Cortex of kidney (tissue), 1 donor: ENCODE results near the gene LDAH.

ENCODE experiments used
- DNase-seq: peaks from one replicate; lab custom pipeline; 2025; lab: John Stamatoyannopoulos, UW

Gene LDAH

DNA sequence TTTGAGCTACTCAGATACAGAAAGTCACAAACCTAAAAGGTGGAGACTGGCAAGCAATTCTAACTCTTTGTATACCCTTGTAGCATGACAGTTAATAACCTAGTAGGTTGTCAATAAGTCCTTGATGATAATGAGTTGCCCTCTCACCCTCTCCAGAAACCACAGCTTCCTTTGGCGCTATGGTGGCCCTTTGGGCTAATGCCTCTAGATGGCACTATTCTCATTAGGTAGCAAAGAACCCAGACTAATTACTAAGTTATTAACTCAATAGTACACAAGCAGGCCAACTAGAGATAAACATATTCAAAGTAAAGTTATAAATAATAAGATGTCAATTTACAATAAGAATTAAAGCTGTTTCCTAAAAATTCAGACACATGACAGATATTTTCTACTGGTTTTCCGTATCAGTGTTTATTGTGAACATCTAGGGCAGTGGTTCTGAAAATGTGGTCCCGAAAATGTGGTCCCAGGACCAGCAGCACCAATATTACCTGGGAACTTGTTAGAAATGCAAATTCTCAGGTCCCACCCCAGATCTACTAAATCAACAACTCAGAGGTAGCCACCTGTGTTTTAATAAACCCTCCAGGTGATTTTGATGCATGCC, 41.1 kb downstream of the LDAH start:
- DNase-seq = no peak

DNA sequence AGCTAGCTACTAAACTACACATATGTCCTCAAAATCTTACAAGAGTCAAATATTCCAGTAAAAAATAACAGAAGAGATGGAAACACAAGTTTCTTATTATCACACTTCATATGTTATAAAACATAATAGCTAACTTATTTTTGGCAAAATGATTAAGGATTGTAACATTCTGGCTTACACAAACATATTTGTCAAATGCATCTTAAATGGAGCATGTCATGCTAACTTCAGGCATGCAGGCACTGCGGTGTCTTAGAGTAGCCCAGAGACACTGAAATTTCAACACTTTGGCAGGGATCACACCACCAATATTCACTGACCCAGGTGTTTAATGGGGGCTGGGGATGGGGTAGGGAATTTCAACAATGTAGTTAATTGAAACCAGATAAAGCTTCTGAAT, 51.6 kb downstream of the LDAH start:
- no peak for DNase-seq

DNA sequence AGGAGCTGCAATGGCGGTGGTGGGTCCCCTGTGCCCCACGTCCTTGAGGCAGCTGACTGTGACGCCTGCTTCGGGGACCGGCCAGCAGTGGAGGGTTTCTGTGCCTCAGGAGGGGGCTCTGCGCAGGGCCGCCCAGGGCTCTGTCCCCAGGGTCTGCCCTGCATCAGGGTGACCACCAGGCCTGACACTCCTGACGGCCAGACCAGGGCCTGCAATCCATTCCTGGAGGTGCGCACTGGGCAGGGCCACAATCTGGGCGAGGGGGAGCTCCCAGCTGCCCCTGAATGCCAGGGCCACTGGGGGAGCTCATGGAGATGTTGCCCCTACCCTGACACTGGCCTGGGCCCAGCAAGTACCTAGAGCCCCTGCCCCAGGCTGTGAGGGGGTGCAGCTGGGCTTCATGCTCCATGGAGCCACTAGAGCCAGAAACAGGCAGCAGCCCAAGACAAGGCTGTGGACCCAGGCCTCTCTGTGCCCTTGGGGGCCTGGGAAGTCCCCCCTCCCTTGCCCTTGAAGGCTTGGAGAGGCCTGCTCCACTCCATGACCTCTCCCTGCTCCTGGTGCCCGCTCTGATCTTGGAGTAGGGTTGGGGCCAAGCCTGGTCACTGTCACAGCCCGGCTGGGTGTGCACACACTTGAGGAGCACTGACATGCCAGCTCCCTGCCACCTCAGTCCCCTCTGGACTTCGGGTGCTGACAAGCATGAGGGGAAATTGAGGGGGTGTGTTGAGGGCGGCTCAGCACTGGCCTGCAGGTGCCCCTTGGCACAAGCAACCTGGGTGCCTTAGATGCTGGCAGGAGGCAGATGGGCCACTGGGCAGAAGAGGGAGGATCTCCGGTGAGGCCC, 55.9 kb downstream of the LDAH start:
- DNase-seq = no peak

DNA sequence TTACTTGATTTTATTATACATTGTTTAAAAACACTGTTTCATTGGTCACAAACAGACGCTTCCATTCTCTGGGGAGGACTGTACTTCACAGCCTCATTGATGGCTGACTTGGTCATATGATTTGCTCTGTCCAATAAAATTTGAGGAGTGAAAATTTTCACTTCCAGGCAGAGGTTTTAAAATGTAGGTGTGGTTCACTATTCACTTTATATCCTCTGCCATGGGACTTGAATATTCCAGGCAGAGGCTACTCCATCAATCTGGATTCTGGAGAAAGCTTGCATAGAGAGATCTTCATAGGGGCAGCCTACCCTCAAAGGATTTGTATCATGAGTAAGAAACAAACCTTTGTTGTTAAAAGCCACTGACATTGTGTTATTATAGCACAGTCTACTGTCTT, 56.7 kb downstream of the LDAH start:
- DNase-seq = no peak

DNA sequence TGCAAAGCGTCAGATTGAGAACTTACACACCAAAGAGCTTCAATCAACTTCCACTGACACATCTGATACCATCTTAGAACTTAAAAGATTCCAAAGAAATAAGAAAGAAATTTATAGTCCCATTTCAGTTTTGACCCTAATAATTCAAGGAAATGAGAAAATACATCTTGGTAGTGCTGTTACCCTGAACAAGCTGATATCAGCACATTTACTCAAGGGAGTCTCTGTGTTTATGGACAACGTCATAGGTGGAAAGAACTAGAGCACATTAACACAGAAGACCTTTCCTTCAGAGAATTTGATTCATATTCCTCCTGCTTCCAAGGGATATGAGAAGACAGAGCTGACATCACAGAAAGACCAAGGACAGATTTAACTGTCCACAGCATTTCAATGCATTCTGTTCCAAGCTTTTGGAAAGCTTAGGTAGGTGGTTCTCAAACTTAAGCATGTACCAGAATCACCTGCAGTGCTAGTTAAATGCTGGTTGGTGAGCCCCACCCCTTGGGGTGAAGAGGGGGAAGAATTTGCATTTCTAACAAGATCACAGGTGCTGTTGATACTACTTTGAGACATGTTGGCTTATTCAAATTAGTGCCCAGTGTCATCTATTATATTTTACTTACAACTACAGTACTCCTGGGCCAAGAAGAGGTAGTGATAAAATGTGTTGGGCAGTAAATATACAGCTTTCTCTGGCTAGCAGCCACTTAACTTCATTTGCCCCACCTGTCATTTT, 59.8 kb downstream of the LDAH start:
- DNase-seq = no peak

DNA sequence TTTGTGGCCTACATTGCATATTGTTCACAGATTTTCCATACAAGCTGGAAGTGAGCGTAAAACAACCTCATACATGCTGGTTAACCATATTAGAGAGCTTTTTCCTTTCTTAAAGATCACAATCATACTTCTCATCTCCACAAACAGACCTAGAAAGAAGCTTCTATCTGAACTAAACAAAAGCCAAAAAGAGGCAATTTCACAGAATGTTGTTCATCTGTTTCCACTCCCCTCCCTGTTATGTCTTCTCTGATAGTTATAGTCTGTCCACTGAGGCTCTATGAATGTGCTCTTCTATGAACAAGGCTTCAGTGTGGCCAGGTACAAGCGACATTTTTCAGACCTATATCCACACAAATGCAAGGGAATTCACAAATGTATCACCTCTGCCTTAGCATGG, 63.4 kb downstream of the LDAH start:
- no peak for DNase-seq

DNA sequence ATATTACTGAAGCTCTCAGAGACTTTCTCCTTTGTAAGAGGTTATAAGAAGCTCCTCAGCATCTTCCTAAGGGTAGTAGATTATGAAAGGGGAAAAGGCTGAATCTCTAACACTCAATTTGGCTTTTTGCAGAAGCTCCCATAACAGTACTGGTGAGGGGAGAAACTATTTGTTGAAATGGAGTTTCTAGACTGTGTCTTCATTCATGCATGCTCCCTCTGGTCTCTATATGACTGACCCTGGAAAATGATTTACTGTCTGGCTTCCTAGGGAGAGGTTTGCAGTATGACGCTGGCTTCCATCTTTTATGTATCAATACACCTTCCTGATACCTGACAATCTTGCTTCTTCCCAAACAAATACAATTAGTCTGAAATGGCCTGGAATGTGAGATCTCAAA, 63.9 kb downstream of the LDAH start:
- DNase-seq = no peak

DNA sequence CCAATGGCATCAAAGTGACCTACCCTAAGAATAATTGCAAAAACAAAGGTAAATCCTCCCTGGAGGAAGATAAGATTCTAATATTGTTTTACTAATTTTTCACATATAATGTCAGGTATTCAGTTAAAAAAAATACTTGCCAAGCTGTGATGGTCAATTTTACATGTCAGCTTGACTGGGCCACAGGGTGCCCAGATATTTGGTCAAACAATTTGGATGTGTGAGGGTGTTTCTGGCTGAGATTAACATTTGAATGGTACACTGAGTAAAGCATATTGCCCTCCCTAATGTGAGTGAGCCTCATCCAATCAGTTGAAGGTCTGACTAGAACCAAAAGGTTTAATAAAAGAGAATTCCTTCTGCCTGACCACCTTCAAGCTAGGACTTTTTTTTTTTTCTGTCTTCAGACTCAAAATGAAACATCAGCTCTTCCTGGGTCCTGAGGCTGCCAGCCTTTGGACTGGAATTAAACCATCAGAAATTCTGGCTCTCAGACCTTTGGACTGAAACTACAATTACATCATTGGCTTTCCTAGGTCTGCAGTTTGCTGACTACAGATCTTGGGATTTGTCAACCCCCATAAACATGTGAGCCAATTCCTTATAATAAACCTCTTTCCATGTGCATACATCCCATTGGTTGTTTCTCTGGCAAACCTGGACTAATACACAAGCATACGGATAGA, 65.4 kb downstream of the LDAH start:
- DNase-seq = no peak

DNA sequence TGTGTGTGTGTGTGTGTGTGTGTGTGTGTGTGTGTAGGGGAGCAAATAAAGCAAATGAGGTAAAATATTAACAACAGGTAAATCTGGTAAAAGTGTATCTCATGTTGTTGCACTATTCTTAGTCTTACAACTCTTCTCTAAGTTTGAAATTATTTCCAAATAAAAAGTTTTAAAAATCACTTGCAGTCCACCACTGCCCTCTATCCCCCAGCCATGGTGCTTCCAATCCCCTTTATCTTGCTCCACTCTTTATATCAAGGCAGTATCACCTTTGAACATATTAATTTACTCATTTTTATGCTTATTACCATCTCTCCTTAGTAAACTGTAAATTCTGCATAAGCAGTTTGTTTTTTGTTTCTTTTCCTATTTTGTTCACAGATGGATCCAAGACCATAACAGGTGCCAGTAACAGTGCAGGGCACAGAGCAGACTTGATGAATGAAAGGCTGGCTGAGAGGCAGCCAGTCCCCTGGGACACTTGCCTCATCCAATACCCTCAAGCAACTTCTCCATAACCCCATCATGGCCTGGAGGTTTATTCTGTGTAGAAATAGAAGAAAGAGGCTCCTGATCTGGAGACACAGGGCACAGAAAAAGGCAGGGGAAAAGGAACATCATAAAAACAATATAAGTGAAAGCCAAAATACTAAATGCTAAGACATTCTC, 67.6 kb downstream of the LDAH start:
- DNase-seq = no peak

DNA sequence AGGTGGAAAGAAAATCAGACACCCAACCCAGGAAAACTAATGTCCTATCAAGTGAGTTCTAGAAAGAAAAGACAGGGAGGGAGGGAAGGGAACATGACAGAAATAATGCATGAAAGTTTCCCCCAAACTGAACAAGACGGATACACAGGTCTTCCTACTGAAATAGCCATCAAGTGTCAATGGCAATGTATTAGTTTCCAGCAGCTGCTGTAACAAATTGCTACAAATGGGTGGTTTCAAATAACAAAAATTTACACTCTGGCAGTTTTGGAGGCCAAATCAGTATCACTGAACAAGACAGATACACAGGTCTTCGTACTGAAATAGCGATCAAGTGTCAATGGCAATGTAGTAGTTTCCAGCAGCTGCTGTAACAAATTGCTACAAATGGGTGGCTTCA, 70.6 kb downstream of the LDAH start:
- DNase-seq = no peak

DNA sequence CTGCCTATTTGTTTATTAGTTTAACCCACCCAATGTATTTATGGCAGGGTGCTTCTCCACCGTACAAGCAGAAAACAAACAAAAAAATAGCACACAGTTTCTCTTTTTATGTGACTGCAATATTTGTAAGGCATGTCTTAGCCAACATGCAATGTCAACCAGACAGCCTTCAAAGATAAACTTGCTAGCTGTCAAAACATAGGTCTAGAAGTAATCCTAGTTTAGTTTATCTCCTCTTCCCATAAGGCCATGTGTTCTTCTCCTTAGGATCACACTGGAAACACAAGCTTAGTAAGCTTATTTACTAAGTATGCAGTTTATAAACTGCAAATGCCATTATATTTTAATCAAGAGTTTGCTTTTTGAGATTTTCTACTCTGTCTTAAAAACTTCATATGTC, 75.6 kb downstream of the LDAH start:
- no peak for DNase-seq

DNA sequence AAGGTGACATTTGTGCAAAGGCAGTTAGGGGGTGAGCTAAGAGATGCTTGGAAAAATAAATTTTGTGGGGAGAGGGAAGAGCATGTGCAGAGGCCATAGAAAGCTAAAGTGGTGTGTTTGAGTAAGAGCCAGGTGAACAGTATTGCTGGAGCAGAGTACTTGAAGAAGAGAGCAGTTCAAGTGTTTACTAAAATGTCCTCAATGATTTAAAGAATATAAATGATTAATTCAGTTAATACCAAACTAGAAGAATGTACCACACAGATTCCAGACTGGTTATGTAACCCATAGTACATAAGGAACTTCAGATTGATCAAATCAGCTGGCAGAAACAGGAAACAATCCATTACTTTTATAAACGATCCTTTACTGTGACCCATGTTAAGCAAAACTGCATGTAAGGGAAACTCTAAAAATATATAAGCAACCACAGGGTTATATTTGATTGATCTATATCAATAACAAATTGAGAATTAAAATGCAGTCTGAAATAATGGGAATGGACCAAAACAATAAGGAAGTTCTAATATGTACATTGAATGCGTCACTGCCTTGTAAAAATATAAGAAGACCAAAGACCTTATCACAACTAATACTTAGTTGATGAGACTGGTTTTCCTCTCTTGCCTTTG, 76.9 kb downstream of the LDAH start:
- no peak for DNase-seq

DNA sequence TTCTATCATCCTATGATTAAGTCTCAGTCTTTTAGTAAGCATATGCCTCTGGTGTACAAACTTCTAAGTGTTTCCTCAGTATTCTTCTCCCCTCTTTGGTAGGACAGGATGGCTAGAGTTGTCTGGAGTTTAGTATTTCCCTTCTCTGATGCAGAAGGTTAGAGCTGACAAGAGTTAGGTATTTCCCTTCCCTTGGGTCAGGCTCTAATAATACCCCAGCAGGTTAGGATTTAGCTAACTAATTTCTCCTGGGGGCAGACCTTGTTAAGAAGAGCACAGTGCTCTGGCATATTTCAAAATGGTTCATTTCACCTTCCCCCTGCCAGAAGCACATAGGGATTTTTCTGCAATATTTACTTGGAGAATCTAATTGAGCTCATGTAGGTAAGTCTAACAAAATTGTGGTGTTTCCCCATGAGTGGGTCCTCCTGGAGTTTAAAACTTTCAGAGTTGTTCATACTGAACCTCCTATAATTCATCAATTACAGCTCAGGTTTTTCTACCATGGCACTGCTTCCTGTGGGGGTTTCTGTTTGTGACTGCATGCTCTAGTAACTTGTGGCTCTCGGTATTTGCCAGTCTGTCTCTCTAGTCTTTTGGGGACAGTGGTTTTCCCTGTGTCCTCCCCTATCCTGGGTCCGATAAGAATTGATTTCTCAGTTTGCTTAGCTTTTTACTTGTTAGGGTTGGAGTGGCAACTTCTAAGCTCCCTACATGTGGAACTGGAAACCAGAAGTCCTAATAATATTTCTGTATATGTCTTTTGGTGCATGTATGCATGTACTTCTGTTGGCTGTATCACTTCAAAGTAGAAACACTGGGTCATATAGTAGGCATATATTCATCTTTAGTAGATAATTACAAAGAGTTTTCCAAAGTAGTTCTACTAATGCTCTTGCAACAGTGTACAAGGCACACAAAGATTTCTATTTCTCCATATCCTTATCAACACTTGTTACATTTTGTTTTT, 78.2 kb downstream of the LDAH start:
- DNase-seq = no peak

DNA sequence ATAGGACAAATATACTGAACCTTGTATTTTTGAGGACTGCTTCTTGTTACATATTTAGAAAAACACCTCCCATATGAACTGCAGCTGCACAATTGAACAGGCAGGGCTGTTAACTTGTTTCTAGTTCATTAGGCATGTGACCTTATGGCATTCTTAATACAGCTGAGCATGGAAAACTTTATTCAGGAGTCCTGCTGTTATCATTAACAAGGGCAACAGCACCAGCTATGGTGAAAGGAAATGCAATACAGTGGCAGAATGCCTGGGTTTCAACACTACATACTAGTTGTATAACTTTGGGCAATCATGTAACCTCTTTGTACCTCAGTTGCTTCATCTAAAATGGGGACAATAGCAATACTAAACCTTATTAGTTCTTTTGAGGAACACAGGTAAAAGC, 84.1 kb downstream of the LDAH start:
- no peak for DNase-seq

DNA sequence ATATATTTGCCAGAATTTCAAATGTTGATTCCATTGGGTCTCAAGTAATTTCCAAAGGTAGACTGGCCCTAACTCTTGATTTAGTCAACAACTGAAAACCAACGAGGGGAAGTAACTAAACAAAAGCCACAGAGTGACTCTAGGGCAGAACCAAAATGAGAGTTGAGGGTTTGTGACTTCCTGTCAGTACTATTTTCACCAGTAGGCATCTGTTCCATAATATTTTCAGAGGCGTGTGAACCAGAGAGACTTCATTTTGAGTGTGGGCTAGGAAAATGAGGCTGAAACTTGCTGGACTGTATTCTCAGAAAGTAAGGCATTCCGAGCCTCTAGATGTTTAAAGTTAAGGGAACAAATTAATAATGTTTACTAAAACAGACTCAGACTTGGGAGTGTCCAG, 85.4 kb downstream of the LDAH start:
- DNase-seq = no peak

DNA sequence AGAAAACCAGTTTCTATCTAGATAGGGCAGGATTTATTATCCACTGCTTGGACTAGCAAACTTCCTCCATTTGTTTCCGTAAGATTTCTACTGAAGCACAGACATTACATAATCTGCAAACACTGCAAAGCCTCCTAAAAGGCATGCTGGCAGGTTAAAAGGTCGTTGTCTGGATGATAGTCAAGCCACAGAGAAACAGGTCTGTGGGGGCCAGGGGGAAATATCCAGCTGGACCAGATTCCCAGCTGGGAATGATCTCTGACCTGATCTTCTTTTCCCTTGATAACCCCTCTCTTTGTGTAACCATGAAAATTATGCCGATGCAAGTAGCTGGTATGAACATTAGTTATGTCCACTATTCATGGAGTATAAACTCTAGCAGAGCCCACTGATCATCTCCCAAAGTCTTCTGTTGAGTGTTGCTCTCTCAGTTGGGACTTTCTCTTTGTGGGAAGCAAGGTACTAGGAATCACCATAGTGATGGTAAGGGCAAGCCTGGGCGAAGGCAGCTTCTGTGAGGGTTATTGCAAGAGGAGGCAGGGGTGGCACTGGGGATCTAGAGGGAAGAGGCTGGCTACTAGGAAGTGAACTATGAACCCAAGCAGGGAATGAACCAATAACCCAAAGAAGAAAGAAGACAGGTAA, 94.7 kb downstream of the LDAH start:
- DNase-seq = no peak

DNA sequence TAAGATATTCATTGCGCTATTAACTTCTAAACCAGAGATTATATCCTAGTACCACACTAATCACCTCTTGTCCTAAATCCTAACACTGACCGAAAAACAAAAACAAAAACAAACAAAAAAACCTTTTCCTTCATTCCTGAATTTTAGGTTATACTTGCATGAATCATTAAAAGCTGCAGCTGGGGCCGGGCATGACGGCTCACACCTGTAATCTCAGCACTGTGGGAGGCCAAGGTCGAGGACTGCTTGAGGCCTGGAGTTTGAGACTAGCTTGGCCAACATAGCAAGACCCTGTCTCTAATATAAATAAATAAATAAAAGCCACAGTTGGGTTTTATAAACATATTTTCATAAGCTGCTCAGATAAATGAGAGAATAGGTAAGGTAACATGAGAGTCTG, 96.0 kb downstream of the LDAH start:
- no peak for DNase-seq

DNA sequence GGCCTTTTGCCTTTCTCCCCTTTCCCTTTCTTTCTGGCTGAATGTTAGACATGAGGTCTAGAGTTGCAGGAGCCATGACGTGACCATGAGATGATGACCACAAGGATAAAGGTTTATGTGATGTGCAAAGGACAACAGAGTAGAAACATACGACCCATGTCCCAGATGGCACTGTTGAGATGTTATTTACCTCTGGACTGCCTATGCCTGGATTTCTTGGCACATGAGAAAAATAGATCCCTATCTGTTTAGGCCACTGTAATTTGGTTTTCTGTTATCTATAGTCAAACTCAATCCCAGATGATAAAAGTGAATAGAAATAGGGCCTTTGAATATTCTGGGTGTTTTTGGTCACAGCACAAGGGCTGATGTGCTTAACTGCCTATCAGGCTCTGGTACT, 97.1 kb downstream of the LDAH start:
- no peak for DNase-seq

DNA sequence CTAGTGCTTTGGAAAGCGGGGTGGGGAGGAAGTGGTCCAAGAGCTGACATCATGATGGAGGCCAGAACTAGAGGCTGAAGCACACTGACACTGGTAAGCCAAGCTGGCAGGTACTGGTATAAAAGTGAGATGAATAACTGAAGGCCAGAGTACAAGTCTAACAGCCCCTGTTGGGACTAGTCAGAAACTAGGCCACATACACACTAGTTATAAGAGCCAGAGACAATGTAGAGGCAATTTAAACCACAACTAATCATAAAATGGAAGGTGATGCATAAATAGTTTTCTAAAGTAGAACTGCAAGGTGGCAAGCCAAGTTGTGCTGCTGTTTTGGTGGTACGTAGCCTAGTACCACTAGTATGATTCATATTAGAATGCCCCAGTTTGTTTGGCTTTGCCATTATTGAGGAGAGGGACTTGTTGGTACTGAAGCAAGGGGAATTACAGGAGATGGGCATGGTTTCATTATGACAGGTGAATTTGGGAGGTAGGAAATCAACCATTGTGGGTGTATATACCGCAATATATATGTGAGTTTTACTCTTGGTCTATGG, 98.3 kb downstream of the LDAH start:
- DNase-seq = no peak

DNA sequence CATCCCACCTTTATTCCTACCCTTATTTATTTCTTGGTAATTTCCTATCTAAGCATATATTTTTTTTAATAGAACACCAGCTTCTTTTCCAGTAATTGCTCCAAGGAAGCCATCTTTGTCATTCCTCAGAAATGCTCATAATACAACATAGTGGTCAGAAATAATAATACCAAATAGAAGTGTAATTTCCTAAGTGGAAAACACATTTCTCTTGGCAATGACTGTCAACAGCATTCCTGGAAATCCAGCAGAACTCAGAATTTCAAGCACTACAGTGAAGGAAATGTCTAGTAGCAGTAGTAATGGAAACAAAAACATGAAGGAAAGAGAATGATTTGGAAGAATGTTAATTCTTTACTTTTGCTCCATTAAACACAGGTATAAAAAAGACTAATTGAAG, 99.4 kb downstream of the LDAH start:
- DNase-seq = no peak
